ENCODE measurements around the gene B4GALNT3.
"Not testable (repeated sequence)": the region's sequence is repeated elsewhere in the genome, so short reads cannot be mapped to it uniquely, and the experiment has no call there.

The B4GALNT3 gene

DNA sequence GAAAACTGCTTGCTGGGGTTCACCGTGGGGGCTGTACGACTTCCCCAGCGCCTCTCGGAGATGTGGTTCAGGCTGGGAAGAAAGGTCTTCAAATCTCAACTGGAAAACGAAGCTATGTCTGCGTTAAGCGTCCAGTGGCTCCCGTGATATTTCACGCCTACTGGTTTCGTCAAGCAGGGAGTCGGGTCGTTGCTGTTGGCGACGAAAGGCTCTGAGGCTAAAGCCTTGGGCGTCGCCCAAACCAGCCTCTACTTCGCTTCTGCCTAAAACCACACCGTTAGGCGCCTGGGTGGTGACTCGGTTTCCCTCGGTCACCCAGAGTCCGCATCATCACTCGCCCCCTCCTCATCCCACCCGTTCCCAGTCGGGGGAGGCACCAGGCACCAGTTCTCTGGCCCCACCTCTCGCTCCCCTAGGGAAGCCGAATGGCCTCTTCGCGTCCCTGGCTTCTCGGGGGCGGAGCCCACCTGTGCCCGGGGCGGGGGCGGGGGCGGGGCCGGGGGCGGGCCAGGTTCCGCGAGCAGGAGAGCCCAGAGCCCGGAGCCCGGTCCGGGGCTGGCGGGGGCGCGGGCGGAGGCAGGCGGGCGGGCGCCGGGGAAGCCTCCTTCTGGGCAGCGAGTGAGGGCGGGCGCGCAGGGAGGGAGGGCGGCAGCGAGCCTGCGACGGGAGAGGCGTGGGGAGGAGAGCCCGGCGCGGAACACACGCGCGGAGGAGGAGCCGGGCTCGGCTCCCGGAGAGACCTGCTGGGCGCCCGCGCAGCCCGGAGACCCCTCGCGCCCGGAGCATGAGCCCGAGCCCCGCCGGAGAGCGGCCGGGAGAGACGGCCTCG is at the start of gene B4GALNT3:
B4GALNT3 (plus strand) TSS at position 510 of the 829 bp plus-strand sequence. CDS start 438 bp downstream, outside the sequence.
- DNase-seq (ENCODE audit: low read depth in 2 of 2, low spot score in 1 of 2) = no peak

DNA sequence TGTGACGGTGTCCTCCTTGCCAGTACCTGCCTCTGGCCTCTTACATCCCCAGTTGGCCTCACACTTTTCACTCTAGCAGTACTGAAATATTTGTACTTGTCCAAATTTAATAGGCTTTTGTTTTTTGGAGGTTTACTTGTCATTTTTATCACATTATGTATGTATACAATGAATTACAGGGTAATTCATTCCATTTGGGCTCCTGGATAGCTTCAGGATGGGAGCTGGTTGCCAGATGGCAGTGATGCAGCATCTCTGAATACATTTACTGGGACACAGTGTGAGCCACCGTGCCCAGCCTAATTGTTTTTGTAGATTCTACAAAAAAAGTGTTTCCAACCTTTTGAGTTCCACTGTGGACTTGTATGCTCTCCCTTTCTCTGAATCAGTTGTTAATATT is 44.9 kb upstream of the B4GALNT3 start:
- no peak for DNase-seq (ENCODE audit: low read depth in 2 of 2, low spot score in 1 of 2)

DNA sequence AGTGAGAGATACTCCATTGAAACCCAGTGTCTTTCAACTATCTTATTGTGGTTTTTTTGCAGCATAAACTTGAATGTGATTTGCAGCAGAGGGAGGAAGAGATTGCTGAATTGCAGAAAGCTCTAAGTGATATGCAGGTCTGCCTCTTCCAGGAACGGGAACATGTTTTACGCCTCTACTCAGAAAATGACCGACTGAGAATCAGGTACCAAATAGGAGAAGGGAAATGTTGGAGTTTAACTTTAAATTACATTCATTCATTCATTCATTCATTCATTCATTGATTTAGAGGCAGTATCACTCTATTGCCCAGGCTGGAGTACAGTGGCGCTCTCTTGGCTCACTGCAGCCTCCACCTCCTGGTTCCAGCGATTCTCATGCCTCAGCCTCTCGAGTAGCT is 41.3 kb upstream of the B4GALNT3 start:
- DNase-seq (ENCODE audit: low read depth in 2 of 2, low spot score in 1 of 2) = no peak

DNA sequence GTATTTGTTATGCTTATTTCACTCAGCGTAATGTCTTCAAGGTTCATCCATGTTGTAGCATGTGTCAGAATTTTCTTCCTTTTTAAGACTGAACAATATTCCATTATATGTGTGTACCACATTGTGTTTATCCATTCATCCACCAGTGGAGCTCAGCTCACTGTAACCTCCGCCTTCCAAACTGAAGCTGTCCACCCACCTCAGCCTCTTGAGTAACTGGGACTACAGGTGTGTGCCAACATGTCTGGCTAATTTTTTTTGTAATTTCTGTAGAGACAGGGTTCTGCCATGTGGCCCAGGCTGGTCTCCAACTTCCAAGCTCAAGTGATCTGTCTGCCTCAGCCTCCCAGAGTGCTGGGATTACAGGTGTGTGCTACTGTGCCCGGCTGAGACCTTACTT is 37.2 kb upstream of the B4GALNT3 start:
- DNase-seq (ENCODE audit: low read depth in 2 of 2, low spot score in 1 of 2) = no peak

DNA sequence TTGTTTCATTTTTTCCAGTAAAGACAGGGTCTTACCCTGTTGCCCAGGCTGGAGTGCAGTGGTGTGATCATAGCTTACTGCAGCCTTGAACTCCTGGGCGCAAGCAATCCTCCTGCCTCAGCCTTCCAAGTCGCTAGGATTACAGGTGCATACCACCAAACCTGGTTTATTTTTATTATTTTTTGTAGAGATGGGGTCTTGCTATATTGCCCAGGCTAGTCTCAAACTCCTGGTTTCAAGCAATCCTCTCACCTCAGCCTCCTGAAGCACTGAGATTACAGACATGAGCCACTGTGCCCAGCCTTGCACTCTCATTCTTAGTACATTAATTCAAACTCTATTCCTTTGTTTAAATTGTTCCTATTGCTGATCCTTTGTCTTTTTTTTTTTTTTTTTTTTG is 24.0 kb upstream of the B4GALNT3 start:
- DNase-seq (ENCODE audit: low read depth in 2 of 2, low spot score in 1 of 2) = not testable (repeated sequence)

DNA sequence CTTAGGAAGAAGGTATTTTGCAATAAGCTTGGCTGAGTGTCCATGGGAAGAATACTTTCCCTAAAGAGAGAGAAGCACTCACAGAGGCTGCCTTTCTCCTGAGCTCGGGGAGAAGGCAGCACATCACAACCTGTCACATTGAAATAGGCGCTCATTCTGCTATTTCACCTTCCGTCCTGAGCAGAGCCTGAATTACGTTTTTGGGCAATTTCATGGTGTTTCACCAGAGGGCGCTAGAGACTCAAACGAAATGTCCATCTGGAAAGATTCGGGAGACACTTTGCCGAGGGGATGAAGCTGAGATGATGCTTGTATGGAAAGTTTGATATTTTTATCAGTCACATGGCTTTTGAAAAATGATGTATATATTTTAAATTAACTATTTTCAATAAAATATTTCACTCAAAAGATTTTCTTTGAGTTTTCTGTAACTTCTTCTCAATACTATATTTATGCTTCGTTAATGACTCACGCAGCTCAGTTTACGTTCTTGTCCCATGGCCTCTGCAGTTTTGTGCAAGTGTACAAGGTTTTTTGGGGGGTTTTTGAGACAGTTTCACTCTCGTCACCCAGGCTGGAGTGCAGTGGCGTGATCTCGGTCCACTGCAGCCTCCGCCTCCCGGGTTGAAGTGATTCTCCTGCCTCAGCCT is 17.4 kb upstream of the B4GALNT3 start:
- no peak for DNase-seq (ENCODE audit: low read depth in 2 of 2, low spot score in 1 of 2)

DNA sequence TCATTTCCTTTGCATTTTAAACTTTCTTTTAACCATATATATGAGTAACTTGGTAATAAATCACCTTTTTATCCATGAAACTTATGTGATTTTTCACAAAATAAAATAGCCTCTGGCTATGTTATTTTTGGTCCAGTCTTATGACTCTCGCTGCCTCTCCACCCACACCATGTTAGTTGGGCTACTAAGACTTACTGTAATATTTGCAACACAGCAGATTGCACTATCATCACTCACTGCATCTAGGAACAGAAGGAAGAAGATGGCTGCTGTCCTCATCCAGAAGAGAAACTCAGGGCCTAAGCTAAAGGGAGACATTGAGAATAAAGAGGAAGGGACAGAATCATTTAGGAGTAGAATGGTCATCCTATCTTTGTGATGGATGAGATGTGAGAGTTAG is 12.6 kb upstream of the B4GALNT3 start:
- no peak for DNase-seq (ENCODE audit: low read depth in 2 of 2, low spot score in 1 of 2)

DNA sequence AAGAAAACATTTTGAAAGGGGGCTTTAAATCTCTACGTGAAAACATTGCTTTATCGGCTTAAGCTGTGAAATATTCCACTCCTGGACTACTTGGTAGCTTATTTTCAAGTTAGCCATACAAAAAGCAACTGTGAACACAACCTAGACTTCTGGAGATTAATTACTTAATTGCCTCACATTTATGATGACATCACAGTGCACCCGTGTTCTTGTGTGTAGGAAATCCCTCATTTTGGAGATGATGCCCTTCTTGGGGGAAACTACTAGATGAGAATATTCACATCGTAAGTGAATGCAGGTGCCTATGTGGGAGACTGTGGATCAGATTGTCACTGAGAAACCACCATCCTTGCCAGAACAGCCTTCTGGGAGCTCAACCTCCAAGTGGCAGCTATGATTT is 10.5 kb upstream of the B4GALNT3 start:
- DNase-seq (ENCODE audit: low read depth in 2 of 2, low spot score in 1 of 2) = no peak

DNA sequence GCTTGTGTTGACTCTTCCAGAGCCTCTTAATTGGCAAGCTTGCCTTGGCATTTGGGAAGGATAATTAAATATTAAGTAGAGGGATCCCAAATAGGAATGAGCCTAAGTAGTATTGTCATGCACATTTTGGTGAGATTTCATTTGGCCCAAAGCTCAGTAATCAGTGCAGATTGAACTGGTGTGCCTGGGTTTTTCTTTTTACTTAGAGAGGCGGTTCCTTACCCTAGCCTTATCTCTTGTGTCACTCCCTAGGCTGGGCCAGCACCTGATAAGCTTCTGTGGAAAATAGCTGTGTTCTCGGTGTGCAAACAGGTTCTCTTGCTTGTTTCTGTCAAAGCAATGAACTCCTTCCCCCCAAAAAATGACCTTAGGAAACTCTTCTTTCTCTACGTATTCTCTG is 9.3 kb upstream of the B4GALNT3 start:
- no peak for DNase-seq (ENCODE audit: low read depth in 2 of 2, low spot score in 1 of 2)

DNA sequence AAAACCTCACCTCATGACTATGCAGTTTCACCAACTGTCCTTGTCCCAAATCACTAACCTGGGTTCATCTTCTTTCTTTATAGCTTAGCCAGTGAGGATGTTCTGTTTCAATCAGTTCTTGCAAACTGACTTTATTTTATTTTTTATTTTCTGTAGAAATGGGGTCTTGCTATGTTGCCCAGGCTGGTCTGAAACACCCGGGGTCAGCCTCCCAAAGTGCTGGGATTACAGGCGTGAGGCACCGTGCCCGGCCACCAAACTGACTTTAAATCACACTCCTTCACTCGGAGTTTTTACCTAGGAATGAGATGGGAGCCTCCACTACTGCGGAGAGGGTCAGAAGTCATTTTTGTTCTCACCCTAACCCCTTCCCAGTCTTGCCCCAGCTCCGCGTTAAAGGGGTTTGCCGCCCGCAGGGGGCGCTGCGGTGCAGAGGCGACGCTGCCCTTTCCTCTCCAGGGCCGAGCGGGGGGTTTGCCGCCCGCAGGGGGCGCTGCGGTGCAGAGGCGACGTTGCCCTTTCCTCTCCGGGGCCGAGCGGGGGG is 7.0 kb upstream of the B4GALNT3 start:
- DNase-seq (ENCODE audit: low read depth in 2 of 2, low spot score in 1 of 2) = no peak

DNA sequence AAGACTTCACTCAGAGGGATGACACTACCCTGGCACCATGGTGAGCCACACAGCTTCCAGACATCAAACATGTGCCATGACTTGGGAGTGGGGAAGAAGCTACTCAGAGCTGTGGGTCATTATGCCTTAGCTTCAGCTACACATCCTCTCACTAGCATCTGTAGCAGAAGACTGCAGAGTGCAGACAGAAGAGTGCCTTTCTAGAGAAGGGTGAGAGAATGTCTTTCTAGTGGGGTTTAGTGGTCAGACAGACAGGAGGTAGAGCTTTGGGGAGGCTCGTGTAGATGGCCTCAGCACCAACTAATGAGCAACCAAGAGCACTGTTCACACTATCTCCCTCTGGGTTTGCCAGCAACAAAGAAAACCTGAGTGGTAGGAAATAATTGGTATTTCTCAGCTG is 4.9 kb upstream of the B4GALNT3 start:
- DNase-seq (ENCODE audit: low read depth in 2 of 2, low spot score in 1 of 2) = no peak

DNA sequence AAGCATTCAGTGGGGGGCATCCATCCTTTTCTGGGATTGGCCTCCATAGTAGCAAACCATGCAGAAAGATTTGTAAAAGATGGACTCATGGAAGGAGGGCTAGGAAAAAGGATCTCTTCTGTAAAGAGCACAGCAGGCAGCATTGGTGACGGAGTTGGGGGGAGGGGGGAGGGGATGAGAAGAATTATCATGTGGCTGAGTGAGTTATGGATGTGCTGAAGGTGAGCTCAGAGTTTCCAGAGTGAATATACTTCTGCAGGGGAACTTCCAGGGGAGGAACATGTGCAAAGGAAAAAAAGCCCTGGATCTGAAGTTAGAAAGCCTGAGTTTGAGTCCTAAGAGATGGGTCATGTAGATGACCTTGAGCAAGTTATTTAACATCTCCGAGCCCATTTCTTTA is 3.9 kb upstream of the B4GALNT3 start:
- DNase-seq (ENCODE audit: low read depth in 2 of 2, low spot score in 1 of 2) = no peak

DNA sequence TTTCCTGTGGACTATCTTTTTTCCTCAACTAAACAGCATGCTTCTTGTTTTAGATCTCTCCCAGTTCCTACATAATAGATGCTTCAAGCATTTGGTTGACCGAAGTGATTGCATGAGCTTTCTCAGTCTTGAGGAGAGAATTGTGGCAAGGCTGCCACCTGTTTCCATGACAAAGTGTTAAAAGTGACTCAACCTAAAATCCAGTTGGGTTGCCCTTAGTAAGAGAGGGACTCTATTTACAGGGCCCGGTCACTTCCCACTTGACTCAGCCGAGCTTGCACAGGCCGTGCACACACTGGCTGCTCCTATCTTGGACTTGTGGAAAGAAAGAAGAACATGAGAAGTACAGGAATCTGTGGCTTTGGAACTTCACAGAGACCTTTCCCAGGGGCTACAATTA is 2.1 kb upstream of the B4GALNT3 start:
- no peak for DNase-seq (ENCODE audit: low read depth in 2 of 2, low spot score in 1 of 2)

DNA sequence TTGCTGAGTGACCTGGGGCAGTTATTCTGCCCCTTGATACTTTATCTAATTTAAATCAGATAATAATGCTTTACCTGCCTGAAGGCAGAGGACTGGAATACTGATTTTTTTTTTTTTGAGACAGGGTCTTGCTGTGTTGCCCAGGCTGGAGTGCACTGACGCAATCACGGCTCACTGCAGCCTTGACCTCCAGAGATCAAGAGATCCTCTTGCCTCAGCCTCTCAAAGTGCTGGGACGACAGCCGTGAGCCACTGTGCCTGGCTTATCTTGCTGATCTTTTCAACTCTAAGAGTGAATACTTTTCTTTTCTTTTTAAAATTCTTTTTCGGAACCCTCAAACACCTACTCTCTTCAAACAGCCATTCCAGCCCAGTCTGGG is 699 bp upstream of the B4GALNT3 start:
- DNase-seq (ENCODE audit: low read depth in 2 of 2, low spot score in 1 of 2) = no peak

DNA sequence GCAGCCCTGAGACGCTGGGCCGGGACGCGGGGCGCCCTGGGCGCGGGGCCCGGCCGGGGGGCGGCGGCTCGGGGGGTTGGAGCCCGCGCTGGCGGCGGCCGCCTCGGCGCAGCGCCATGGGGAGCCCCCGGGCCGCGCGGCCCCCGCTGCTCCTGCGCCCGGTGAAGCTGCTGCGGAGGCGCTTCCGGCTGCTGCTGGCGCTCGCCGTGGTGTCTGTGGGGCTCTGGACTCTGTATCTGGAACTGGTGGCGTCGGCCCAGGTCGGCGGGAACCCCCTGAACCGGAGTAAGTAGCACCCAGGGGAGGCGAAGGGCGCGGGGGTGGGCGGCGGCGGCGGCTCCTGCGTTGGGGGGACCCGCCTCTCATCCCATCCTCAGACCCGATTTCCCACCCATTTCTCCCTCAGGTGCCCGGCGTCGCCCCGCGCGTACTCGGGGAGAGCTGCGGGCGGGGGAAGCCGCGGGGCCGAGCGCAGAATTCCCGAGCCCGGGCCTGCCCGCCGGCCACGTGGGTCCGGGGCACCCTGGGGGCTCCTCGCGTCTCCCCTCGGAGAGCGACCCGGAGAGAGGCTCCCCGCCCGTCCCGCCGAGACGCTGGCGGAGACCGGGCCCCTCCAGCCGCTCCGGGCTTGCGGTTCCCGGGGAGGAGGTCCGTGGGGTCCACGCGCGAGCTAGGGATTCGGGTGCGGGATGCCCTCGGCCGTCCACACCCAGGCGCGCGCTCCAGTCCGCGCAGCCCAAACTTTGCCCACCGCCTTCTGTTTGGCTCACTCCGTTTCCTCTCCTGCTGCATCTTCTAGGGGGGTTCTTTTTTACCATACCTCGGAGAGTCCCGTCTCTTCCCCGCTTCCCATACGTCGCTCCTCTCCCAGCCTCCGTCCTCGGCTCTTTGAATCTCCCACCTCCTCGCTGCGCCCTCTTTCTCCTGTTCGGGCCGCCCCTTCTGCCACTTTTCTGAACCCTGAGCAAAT is 807 bp downstream of the B4GALNT3 start:
- DNase-seq (ENCODE audit: low read depth in 2 of 2, low spot score in 1 of 2) = no peak

DNA sequence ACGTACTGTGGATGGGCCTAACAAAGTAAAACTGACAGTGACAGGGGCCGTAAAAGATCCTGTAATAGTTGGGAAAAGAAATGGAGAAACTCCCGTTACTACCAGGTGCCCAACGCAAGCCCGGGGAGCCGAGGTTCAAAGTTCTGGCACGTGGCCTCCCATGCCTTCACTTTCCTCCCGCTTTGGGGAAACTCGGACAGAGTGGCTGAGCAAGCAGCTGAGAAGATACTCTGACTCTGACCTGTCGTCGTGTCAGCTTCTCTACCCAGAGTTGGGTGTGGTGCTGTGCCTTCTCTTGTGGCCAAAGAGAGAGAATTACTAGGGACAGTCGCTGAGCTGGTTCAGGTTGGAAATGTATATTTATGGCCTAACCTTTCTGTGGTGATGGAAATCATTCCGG is 1.7 kb downstream of the B4GALNT3 start:
- DNase-seq (ENCODE audit: low read depth in 2 of 2, low spot score in 1 of 2) = no peak

DNA sequence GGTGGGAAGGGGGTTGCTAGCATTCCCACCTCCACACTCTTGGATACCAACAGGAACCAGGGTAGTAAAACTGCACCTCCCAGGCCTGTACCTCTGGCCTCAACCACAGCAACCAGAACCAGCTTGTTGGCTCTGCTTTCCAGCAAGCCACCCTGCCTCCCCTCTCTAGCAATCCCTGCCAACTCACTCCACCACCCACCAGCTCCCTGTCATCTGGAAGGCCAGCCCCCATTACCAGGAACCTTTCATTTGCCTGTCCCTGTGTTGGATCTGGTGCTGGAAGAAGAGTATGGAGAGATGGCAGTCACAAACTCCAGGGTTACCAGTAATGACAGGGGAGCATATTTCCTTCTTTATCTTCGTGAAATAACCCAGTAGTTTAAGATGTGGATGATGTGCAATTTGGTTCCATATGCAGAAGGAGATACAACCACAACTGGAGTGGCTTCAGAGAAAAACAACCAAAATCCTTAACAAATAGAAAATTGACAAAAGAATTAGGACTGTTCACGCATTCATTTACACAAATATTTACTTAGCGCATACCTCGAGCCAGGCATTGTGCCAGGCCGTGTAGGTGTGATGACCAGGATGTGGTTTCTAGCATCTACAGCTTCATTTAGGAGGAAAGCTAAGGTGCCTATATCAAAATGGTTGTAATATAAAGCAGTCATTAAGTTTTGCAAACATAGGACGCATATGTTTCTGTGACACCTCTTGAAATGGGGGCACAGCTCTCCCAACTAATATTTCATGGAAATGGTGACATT is 3.4 kb downstream of the B4GALNT3 start:
- no peak for DNase-seq (ENCODE audit: low read depth in 2 of 2, low spot score in 1 of 2)

DNA sequence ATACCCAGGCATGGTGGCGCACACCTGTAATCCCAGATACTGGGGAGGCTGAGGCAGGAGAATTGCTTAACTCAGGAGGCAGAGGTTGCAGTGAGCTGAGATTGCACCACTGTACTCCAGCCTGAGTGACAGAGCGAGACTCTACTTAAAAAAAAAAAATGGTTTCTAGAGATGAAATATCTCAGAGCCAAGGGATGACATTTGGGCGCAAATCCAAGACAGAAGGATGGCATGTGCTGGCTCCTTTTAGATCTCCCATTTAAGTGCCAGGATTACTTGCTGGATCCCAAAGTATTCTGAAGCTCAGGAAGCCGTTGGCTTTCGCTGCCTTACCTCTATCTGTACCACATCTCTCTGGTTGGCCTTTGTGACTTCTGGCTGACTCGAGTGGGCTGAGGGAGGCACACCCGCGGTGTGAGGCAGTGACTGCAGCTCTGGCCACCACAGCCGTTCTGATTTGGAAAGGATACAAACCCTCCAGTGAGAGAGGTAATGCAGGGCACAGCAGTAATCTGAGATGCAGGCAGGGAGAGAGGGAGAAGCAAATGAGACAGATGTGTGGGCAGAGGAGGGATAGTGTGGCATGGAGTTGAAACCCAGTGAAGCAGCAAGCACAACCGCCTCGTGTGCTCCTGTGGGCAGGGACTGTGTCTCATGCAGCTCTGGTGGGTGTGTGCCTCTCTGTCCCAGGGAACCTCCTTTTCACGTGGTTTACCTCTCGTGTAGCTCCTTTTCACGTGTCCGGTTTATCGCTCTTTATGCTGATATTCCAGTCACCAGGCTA is 4.9 kb downstream of the B4GALNT3 start:
- DNase-seq (ENCODE audit: low read depth in 2 of 2, low spot score in 1 of 2) = no peak

DNA sequence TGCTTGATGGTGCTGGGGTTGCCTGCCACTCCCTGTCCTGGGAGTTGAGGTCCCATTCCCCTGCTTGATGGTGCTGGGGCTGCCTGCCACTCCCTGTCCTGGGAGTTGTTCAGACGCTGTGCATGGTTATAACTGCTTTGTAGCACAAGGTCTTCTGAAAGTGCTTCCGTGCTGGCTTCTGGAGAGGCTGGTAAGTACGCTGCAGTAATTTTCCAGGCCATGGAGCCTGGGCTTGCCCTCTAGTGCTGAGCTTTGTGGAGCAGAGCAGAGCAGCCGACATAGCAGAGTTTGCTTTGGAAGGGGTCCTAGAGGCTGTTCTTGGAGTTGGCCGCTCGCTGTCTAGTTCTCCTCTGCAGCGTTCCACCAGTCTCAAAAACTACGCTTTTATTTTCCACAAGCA is 6.3 kb downstream of the B4GALNT3 start:
- no peak for DNase-seq (ENCODE audit: low read depth in 2 of 2, low spot score in 1 of 2)

DNA sequence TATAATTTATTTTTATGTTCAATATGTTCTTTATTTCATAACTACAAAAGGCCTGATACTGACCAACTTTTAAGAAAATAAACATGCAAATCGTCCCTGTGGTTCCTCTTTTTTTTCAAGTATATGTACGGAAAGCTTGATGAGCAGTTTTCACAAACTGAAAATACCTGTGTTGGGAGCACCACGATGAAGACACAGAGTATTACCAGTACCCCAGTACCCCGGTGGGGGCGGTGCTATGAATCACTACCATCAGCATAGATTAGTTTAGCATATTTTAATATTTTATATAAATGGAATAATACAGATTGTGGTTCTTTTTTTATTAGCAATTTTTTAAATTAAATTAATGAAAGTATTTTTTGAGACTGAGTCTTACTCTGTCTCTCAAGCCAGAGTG is 7.0 kb downstream of the B4GALNT3 start:
- no peak for DNase-seq (ENCODE audit: low read depth in 2 of 2, low spot score in 1 of 2)

Measured in stimulated activated CD8-positive, alpha-beta memory T cell treated with anti-CD3 and anti-CD28 coated beads, Interleukin-4, amount 100 ng/mL, for 1 hour (primary cell).